ENCODE results near the gene PTCD2.

- TF ChIP-seq POLR2A (IDR thresholded peaks at IDR 0.05; ENCODE audit: low read depth, low read length): no peak
- no peak for TF ChIP-seq POLR2AphosphoS5 (IDR thresholded peaks at IDR 0.05; ENCODE audit: low read depth, low read length)
- no peak for TF ChIP-seq TAF1 (IDR thresholded peaks at IDR 0.05; ENCODE audit: low read depth, low read length)
Measured at GRCh38 chr5:72372923-72373322, 52.8 kb downstream of the PTCD2 start.

Data from GM12891 (cell line).